Activated CD4-positive, CD25-positive, alpha-beta regulatory T cell treated with anti-CD3 and anti-CD28 coated beads, Interleukin-2, amount 50 U/mL, for 24 hours (primary cell): ENCODE measurements around the gene MTREX.

ENCODE experiments used
- ATAC-seq, 2 donors: fragments of 150-1000 bp; cut with Tn5 transposase; one replicate each; pipeline ENCODE4 v1.10.0; 2021; ENCODE audit warnings: mild to moderate bottlenecking in 1 of 2, moderate library complexity in 1 of 2

Gene MTREX

DNA sequence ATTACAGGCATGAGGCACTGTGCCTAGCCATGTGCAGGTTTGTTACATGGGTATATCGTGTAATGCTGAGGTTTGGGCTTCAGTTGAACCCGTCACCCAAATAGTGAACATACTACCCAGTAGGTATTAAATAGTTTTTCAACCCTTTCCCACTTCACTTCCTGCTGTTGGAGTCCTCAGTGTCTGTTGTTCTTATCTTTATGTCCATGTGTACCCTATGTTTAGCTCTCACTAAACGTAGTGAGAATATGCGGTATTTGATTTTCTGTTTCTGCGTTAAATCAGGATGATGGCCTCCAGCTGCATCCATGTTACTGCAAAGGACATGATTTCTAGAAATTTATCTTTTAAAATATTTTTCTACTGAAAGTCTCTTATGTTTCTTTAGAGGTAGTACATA, 17.8 kb downstream of the MTREX start:
- no peak for ATAC-seq

DNA sequence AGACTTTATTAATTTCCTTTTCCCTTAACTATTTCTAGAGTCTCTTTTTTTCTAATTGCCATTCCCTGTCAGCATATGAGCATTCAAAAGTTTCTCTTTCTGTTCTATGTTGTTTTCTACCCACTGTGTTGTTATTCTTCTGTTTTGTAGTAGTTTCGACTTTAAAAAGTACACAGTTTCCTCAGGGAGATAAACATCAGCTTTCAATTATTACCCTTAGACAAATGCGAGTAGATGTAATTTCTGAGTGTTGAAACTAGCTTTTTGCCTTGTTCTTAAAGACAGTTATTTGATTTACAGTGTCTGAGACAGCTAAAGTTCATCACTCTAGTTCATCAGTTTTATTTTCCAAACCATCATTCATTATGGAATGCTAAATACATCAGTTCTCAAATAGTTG, 19.5 kb downstream of the MTREX start:
- ATAC-seq = no peak

DNA sequence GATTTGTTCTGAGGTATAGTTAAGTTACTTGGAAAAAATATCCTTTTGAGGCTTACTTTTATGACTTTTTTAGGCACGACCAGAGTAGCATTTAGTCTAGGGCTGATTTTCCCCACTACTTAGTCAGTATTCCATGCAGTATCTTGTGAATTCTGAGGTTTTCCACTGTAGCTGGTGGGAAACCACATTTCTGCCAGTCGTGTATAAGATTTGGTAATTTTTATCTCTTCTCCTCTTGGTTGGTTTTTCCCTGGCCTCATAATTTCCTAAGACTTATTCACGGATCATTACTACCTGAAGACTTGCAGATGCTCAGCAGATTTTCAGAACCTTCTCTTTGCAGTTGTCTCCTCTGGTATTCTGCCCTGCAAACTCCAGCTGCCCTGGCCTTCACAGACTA, 23.5 kb downstream of the MTREX start:
- no peak for ATAC-seq

DNA sequence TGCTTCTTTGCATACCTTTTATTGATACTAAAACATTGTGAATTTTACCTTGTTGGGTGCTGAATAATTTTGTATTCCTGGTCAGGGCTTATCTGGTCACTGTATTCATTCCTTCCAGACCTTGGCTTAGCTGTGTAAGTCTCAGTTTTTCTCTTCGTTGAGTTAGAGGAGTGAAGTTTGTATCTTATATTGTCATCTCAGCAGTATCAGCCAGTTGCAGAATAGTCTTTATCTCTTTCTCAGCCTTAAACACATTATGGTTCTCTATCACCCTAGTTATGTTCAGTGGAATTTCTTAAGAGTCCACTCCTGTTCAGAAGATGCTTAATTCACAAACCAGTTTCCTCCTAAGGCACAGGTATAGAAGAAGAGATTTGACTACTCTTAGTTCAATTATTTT, 25.2 kb downstream of the MTREX start:
- ATAC-seq = no peak

DNA sequence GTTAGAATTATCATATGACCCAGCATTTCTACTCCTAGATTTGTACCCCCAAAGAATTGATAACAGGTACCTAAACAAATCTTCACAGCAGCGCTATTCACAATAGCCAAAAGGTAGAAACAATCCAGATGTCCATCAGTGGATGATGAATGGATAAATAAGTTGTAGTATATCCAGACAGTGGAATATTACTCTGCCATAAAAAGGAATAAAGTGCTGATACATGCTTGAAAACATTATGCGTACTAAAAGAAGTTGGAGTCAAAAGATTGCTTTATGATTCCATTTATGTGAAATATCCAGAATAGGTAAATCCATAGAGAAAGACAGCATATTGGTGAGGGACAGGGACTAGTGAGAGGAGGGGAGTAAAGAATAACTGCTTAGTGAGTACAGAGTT, 26.0 kb downstream of the MTREX start:
- ATAC-seq = no peak

DNA sequence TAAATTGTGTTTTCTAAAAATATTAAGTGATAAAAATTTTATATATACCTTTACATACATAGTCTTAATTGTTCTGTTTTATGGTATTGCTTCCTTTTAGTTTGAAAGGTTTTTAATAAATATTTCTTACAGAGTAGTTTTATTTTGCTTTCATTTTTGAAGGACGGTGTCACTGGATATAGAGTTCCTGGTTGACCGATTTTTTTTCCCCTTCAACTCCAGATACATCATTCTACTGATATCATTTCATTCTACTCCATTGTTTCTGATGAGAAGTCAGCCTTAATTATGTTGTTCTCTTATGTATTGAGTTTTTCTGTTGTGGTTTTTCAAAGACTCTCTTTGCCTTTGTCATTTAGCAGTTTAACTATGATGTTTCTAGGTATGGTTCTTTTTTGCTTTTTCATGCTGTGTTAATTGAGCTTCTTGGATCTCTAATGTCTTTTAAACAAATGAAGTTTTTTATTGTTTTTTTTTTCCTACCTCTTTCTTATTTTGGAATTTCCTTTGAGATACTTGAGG, 30.4 kb downstream of the MTREX start:
- peak in 1 of 2 donors; percentile 14 for ATAC-seq

DNA sequence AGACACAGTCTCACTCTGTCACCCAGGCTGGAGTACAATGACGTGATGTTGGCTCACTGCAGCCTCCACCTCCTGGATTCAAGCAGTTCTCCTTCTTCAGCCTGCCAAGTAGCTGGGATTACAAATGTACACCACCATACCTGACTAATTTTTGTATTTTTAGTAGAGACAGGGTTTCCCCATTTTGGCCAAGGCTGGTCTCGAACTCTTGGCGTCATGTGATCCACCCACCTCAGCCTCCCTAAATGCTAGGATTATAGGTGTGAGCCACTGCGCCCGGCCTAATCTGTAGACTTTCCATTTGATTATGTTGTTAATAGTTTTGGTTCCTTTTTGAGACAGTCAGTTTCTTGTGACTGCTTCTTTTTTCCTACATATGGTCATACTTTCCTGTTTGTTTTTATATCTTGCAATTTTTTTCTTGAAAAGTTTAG, 31.0 kb downstream of the MTREX start:
- peak; percentile 72 to 86 for ATAC-seq

DNA sequence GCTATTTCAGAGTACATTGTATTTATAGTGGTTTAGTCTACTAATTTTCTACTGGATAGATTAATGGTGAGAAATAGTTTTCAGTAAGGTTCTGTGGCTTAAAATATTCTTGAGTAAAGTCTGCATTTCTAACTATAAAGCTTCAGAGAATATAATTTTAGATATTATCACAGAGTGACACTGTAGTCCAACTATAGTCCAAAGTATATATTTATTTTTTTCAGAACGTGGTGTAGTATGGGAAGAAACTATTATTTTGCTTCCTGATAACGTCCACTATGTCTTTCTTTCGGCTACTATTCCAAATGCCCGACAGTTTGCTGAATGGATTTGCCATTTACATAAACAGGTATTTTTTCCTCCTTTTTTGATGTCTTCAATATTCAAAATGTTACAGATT, 35.3 kb downstream of the MTREX start:
- no peak for ATAC-seq

DNA sequence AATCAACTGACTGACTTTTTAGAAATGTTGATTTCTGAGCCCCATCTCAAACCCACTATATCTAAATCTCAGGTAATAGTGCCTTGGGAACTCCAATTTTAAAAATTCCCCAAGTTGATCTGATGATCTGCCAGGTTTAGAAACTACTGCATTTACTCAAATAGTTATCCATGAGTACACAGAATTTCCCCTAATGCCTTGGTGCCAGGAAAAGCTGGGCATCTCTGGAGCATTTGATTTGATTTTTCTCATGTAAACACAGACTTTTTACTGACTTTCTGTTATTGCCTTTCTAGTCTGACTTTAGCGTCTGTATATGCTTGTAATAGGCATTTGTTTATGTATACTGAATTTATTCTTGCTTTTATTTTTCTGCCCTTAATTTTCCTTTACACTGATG, 35.8 kb downstream of the MTREX start:
- ATAC-seq = no peak

DNA sequence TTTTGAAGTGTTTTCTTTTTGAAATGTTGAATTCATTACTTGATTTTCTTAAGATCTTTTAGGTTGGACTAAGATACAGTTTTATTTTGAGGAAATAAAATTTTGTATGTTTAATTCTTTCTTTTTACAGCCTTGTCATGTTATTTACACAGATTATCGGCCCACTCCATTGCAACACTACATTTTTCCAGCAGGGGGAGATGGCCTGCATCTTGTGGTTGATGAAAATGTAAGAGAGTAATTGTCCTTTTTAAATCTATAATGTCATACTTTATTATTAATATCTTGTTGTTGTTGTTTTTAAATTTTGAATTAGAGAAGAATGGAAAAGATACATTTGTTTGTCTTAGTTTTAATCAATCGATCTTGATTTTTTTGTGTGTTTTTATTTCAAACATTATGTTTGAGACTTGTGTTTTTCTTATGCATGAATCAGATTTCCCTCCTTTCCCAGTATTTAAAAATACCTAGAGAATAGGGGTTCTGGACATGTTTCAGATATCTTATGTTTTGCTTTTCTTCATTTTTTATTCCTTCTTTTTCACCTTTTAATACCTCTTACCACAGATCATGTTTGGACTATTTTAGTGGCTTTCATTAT, 36.7 kb downstream of the MTREX start:
- no peak for ATAC-seq

DNA sequence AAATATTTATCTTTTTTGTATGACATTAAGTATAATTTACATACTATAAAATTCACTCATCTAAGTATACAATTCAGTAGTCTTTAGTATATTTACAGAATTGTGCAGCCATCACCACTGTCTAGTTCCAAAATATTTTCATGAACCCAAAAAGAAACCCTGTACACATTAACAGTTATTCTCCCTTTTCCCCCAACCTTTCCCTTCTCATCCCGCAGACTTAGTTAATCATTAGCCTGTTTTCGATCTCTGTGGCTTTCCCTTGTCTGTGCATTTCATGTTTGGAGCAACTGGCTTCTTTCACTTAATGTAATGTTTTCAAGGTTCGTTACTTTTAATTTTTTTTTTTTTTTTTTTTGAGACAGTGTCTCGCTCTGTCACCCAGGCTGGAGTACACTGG, 37.5 kb downstream of the MTREX start:
- ATAC-seq = no peak

DNA sequence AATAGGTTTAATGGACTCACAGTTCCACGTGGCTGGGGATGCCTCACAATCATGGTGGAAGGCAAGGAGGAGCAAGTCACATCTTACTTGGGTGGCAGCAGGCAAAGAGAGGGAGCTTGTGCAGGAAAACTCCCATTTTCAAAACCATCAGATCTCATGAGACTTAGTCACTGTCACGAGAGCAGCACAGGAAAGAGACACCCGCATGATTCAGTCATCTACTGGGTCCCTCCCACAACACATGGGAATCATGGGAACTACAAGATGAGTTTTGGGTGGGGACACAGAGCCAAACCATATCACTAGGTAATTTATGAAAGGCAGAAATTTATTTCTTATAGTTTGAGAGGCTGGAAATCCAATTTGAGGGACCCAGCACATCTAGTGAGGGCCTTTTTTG, 40.0 kb downstream of the MTREX start:
- no peak for ATAC-seq

DNA sequence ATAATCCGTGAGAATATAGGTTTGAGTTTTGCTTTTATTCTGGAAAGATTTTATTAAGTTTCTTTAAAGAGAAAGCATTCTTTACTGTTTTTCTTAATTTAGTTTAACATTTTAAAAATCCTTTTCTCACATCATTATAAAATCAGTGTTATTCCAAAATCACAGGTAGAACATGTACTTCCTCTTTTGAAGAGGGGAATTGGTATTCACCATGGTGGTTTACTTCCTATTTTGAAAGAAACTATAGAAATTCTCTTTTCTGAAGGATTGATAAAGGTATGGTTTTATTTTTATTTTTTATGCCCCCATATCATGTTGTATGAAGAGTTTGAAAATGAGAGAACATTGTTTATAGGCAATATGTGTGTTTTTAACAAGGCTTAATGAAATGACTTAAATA, 43.0 kb downstream of the MTREX start:
- no peak for ATAC-seq

DNA sequence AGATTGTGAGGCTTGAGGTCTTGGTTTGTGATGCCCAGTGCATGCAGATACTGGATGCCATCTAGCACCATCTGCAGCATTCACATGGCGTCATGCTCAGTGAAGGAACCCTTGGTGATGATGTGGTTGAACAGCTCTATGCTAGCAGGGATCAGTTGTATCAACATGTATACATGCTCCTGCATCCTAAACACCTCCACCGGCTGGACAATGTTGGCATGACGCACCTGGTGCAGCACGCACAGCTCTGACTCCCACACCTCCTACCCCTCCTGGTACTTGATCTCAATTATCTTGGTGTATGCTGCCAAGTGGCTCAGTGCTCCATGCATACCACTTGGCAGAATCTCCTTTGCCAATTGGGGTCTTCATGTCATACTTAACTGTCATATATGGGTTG, 49.1 kb downstream of the MTREX start:
- ATAC-seq = no peak

DNA sequence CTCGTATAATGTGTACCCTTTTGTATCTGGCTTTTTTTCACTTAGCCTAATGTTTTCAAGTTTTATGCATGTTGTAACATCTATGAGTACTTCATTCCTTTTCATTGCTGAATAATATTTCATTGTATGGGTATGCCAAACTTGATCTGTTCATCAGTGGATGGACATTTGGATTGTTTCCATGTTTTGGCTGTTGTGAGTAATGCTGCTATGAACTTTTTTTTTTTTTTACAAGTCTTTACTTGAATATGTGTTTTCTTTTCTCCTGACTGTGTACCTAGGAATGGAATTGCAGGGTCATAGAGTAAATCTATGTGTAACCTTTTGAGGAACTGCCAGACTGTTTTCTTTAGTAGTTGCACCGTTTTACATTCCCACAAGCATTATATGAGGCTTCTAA, 52.4 kb downstream of the MTREX start:
- no peak for ATAC-seq

DNA sequence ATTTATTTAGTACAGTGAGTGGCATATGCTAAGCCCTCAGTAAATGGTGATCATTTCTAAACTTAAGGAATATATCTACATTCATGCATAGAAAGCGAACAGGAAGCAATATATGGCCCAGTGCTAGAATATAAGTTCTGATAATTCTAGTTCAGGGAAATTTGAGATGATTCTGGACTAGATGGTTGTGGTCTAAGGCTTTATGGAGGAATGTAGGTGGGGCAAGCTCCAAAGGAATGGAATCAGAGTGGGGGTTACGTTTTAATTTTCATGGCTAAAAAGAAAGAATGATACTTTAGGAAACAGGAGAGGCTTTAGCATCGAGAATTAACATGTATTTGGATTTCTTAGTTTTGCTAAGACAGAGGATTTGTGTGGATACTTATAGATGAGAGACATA, 56.1 kb downstream of the MTREX start:
- ATAC-seq = no peak

DNA sequence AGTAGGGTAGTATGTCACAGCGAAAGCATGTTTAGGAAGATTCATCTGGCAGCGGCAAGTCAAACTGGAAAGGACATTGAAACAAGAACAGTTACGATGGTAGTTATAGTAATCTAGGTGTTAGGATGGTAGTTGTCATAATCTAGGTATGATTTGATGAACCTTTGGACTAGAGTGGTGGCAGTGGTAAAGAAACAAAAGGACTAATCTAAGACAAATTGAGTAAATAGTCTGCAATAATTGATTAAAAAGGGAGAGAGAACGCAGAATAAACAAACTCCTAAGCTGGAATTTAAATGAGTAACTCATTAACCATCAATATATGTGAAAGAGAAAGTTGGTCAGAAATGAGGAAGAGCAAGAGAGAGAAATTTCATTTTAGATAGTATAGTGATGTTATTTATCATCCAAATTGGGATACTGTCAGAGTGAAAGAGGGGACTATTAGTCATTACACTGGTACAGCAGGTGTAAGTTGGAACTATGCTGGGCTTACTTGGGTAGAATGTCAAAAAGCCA, 56.8 kb downstream of the MTREX start:
- peak; percentile 90 to 94 for ATAC-seq

DNA sequence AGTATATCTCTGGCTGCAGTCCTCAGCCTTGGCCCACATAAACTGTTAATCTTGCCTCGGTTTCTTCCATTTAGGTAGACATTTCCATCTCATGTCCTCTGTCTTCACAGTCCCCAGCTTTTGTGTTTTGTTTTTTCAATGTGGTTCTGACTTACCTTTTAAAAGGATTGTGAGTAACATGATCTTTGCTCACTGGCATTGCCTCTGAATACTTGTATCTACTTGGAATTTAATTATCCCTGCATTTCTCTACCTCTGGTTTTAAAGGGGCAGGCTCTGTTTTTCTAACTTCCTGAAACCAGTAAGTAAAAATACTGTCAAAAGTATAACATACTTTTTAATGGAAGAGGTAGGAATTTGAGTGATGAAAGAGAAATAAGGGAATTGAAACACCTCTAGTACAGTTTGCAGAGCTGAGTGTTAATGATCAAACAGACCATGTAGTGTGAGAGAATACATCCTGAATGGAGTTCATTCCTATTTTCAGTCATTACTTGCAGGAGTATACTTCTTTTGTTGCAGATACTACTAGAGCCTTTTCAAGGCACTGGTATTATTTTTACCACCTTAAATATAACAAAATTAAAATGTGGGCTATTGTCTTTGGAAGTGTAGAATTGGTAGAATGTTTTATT, 62.6 kb downstream of the MTREX start:
- ATAC-seq = no peak

DNA sequence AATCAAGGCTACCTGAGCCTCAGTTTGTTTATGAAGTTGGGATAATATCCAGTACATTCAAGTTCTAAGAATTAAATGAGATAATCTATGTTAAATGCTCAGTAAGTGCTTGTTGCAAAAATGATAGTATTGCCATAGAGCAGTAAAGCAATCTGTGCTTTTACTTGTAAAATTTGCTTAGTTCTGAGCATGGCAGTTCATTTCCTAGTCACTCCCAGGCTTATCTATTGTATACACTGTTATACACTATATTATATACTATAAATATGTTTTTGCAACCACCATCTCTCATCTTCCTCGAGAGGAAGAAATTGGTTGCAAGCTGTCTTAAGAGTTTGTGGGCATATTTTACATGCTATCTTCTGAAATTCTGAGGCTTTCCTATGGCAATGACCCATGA, 63.4 kb downstream of the MTREX start:
- ATAC-seq = no peak

DNA sequence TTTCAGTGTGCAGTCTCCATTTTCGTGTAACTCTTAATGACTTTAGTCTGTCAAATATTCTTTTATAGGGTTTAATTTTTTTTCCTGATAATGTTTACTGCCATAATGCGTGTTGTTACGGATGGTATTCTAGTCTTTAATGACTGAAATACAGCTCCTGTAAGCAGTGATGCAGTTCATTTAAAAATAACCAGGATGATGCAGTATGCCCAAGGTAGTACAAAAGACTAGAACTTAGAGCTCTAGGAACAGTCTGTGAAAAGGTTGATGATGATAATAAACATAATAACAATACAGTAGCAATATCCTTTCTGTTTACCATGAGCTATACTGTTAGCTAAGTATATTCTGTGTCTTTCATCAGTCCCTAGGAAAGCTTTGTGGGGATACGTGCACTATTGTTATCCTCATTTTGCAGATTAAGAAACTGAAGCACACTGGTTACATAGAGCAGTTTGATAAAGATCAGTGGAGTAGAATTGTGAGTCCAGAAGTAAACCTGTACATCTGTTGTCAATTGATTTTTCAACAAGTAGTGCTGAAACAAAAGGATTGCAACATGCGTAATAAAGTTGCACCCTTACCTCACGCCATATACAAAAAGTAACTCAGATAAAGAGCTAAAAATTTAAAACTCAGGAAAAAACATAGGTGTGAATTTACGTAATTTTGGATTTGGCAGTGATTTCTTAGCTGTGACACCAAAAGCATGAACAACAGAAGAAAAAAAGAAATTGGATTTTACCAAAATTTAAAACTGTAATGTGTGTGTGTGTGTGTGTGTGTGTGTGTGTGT, 64.5 kb downstream of the MTREX start:
- no peak for ATAC-seq

DNA sequence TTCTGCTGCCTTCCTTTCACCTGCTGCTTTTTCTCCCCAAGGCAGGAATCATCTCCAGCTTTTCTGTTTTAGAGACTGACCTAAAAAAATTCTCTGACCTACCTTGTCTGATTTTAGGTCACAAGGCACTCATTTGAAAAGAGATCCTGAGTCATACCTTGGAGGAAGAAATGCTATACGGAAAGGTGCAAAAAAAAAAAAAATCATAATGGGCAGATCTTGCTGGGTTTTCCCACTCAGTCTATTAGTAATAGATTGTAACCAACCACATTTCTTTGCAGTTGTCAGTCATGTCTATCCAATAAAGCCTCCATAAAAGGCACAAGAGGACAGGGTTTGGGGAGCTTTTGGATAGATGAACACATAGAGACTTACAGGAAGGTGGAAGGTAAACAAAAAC, 70.0 kb downstream of the MTREX start:
- ATAC-seq = peak; percentile 32 to 43

DNA sequence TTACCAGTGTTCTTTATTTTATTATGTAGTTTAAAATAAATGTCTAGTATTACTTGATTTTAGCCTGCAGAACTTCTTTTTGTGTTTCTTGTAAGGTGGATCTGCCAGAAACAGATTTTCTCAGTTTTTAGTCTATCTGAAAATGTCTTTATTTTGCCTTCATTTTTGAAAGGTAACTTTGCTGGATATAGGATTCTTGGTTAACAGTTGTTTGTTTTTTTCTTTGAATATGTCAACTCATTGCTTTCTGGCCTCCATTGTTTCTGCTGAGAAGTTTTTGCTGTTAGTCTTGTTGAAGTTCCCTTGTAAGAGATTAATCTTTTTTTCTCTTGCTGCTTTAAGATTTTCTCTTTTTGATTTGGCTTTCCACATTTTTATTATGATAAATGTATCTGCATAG, 75.5 kb downstream of the MTREX start:
- no peak for ATAC-seq

DNA sequence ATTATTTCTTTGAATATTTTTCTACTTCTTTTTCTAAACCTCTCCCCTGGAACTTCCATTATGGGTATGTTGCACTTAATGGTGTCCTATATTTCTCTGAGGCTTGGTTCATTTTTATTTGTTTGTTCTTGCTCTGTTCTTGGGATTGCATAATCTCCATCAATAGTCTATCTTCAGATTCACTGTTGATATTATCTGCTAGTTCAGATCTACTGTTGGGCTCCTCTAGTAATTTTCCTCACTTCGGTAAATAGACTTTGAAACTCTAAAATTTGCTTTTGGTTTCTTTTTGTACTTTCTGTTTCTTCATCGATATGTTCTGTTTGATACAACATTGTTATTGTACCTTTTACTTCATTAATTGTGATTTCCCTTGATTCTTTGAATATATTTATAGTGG, 76.3 kb downstream of the MTREX start:
- ATAC-seq = no peak

DNA sequence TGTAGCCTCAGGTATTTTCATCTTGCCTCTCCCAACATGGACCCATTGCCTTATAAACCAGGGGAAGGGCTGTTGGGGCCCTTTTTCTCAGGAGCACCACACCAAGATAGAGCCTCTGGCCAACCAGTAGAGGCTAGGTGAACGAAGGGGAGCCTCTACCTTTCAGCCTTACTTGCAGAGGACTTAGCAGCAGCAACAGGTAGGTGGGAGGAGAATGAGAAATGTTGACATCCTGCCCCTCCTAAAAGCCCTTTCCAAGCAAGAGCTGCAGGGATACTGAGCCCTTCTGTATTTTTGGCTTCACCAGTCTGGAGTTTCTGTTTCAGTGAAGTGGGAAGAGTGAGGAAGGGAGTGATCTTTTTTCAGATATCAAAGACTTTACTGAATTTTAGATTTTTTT, 77.4 kb downstream of the MTREX start:
- no peak for ATAC-seq
